ENCODE results near the gene HRH3. TPM values are rescaled to one million over a fixed set of nuclear protein-coding genes. Genes with fewer than 3 reads are reported as not detected.

Gene HRH3
- total RNA-seq, 1 experiment from 2014 or later = not detected

DNA sequence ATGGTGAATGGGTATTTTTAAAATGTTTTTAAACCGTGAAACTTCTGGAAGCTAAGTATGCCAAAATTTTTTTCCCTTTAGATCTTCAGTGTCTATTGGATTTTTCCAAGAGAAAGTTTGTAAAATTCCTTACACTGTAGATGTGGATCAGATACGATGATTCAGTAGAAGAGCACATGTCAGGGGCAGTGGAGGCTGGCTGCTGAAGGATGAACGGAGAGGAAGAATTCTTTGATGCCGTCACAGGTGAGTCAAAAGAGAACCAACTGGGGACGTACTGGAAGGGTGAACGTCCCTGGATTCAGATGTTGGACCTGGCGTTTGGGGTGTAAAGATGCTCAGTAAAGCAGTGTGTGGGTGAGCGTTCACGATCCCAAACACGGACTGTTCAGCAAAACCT, 35.9 kb upstream of the HRH3 start:
- Mint-ChIP-seq H3K27me3 (ENCODE audit: insufficient read depth, unreplicated experiment) (no peaks in the 10 kb centered on the region), H3K36me3 (ENCODE audit: insufficient read depth, unreplicated experiment) (peaks cover 51% of the 10 kb centered on the region), H3K4me3 (ENCODE audit: unreplicated experiment) (no peak overlapping the region), H3K4me1 (ENCODE audit: insufficient read depth, unreplicated experiment) (peaks cover 9% of the 10 kb centered on the region), H3K9me3 (ENCODE audit: unreplicated experiment) (no peaks in the 10 kb centered on the region), H3K27ac (ENCODE audit: low read depth, unreplicated experiment) (no peak overlapping the region)
- TF ChIP-seq, protein P1, sequence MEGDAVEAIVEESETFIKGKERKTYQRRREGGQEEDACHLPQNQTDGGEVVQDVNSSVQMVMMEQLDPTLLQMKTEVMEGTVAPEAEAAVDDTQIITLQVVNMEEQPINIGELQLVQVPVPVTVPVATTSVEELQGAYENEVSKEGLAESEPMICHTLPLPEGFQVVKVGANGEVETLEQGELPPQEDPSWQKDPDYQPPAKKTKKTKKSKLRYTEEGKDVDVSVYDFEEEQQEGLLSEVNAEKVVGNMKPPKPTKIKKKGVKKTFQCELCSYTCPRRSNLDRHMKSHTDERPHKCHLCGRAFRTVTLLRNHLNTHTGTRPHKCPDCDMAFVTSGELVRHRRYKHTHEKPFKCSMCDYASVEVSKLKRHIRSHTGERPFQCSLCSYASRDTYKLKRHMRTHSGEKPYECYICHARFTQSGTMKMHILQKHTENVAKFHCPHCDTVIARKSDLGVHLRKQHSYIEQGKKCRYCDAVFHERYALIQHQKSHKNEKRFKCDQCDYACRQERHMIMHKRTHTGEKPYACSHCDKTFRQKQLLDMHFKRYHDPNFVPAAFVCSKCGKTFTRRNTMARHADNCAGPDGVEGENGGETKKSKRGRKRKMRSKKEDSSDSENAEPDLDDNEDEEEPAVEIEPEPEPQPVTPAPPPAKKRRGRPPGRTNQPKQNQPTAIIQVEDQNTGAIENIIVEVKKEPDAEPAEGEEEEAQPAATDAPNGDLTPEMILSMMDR (IDR thresholded peaks at IDR 0.05; ENCODE audit: unreplicated experiment) = no peak
- no peak for DNase-seq (ENCODE audit: unreplicated experiment)
- intact Hi-C loops (cut with micrococcal nuclease) = no loop called here
- BruUV-seq (replicated peaks) = no TSS peak
- CTCF ChIA-PET = no interaction called here
- POLR2A ChIA-PET = interaction anchor here (0.9 kb wide), 1 partner anchor 18 kb away, joined by 3 read pairs; the partner anchor contains the start of gene OSBPL2

- no peak for DNase-seq (ENCODE audit: unreplicated experiment)
- no peaks in the 10 kb centered on the region for H3K27me3 Mint-ChIP-seq (ENCODE audit: insufficient read depth, unreplicated experiment)
- CTCF ChIA-PET = interaction anchor here (0.6 kb wide), 1 partner anchor 156 kb away, joined by 3 read pairs; no protein-coding TSS in a partner anchor
- POLR2A ChIA-PET = no interaction called here
- TF ChIP-seq, protein P1 (IDR thresholded peaks at IDR 0.05; ENCODE audit: unreplicated experiment) = no peak
- peaks cover 9% of the 10 kb centered on the region for H3K4me1 Mint-ChIP-seq (ENCODE audit: insufficient read depth, unreplicated experiment)
- no peaks in the 10 kb centered on the region for H3K9me3 Mint-ChIP-seq (ENCODE audit: unreplicated experiment)
- peaks cover 41% of the 10 kb centered on the region for H3K36me3 Mint-ChIP-seq (ENCODE audit: insufficient read depth, unreplicated experiment)
- no TSS peak for BruUV-seq (replicated peaks)
- no peak overlapping the region for H3K4me3 Mint-ChIP-seq (ENCODE audit: unreplicated experiment)
- intact Hi-C loops (cut with micrococcal nuclease) = no loop called here
- no peak overlapping the region for H3K27ac Mint-ChIP-seq (ENCODE audit: low read depth, unreplicated experiment)
Measured at GRCh38 chr20:62254021-62254724, 34.1 kb upstream of the HRH3 start.

GRCh38 chr20:62253398-62253797, 33.3 kb upstream of the HRH3 start:
- no peaks in the 10 kb centered on the region for H3K9me3 Mint-ChIP-seq (ENCODE audit: unreplicated experiment)
- TF ChIP-seq, protein P1 (IDR thresholded peaks at IDR 0.05; ENCODE audit: unreplicated experiment) = no peak
- DNase-seq (ENCODE audit: unreplicated experiment) = no peak
- ChIA-PET CTCF (interaction anchor here (0.6 kb wide), 1 partner anchor 111 kb away, joined by 3 read pairs; no protein-coding TSS in a partner anchor), POLR2A (no interaction called here)
- peaks cover 5% of the 10 kb centered on the region for H3K4me1 Mint-ChIP-seq (ENCODE audit: insufficient read depth, unreplicated experiment)
- H3K27me3 Mint-ChIP-seq (ENCODE audit: insufficient read depth, unreplicated experiment) = no peaks in the 10 kb centered on the region
- intact Hi-C loops (cut with micrococcal nuclease) = no loop called here
- BruUV-seq (replicated peaks) = no TSS peak
- no peak overlapping the region for H3K4me3 Mint-ChIP-seq (ENCODE audit: unreplicated experiment)
- no peak overlapping the region for H3K27ac Mint-ChIP-seq (ENCODE audit: low read depth, unreplicated experiment)
- peaks cover 33% of the 10 kb centered on the region for H3K36me3 Mint-ChIP-seq (ENCODE audit: insufficient read depth, unreplicated experiment)

DNA sequence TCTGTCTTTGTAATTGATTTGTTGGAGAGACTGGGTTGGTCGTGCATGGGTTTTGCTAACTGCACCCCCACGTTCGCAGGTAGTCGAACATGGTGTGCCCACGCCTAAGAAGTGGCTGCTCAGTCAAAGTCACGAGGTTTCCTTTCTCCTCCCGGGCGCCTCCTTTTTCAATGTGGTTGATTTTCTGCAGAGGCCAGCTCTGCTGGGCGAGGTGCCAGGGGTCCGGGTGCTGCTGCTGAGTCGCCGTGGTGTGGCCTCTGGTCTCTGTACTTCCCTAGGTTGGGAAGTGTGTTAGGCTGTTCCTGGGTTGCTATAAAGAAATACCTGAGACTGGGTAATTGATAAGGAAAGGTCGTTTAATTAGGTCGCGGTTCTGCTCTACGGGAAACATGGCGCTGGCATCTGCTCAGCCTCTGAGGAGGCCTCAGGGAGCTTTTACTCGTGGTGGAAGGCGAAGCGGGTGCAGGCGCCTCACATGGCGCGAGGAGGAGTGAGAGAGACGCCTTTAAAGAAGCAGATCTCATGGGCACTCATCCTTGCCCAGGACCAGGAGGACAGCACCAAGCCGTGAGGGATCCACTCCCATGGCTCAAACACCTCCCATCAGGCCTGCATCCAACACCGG, 32.4 kb upstream of the HRH3 start:
- POLR2A ChIA-PET = interaction anchor here (1.9 kb wide), 1 partner anchor 12 kb away, joined by 4 read pairs; no protein-coding TSS in a partner anchor
- Mint-ChIP-seq H3K4me1 (ENCODE audit: insufficient read depth, unreplicated experiment) (no peaks in the 10 kb centered on the region), H3K4me3 (ENCODE audit: unreplicated experiment) (no peak overlapping the region), H3K36me3 (ENCODE audit: insufficient read depth, unreplicated experiment) (peaks cover 24% of the 10 kb centered on the region), H3K27me3 (ENCODE audit: insufficient read depth, unreplicated experiment) (no peaks in the 10 kb centered on the region), H3K27ac (ENCODE audit: low read depth, unreplicated experiment) (no peak overlapping the region), H3K9me3 (ENCODE audit: unreplicated experiment) (no peaks in the 10 kb centered on the region)
- DNase-seq (ENCODE audit: unreplicated experiment) = peak; percentile 9
- intact Hi-C loops (cut with micrococcal nuclease) = no loop called here
- CTCF ChIA-PET = interaction anchor here (0.6 kb wide), 1 partner anchor 111 kb away, joined by 3 read pairs; no protein-coding TSS in a partner anchor
- no TSS peak for BruUV-seq (replicated peaks)
- TF ChIP-seq, protein P1 (IDR thresholded peaks at IDR 0.05; ENCODE audit: unreplicated experiment) = no peak
